ENCODE results near the gene ST6GALNAC2.

DNA sequence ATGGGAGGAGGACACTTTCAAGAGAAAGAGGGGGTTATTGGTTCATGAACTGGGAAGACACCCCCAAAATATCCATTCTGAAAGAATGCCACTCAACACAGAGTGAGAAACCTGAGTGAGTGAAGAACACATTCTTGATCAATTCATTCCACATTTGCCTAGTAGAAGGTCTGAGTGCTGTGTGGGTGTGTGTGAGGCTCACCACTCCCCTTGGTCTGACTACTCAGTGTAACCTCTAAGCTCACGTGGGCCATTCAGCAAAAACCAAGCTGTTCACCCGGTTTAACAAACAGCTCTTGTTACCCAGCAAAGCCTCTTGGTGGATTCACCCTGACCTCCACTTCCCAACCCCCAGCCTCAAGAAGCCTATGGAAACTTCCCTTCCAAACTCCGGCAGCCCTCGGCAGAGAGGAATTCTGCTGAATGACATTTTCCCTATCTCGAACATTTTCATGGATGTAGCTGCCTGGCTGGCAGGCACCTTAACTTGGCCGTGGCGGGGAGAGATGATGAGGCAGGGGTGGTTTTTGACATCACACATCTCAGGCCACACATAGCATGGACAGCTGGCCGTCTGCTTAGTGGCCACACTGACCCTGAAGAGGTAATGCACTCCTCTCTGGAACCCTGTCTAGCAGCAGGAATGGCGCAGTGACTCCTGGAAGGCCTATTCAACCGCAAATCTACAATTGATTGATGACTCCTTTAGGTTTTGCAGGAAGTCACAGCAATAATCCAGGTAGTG lies 46.3 kb upstream of the ST6GALNAC2 start:
- TF ChIP-seq POLR2A (IDR thresholded peaks at IDR 0.05) = no peak
- peak in 1 of 3 donors; percentile 31 for TF ChIP-seq POLR2AphosphoS5 (IDR thresholded peaks at IDR 0.05)
